Activated CD4-positive, alpha-beta T cell treated with anti-CD3 and anti-CD28 coated beads, Interleukin-2, Interleukin-6, amounts not matched to agents 100 ng/mL and 50 ng/mL, durations not matched to agents 16 hours and 8 hours (primary cell): ENCODE measurements around the gene VPS13D.

ENCODE experiments used
- DNase-seq: peaks from one replicate; pipeline ENCODE4 v3.0.0-alpha.2; 2020

Gene VPS13D

DNA sequence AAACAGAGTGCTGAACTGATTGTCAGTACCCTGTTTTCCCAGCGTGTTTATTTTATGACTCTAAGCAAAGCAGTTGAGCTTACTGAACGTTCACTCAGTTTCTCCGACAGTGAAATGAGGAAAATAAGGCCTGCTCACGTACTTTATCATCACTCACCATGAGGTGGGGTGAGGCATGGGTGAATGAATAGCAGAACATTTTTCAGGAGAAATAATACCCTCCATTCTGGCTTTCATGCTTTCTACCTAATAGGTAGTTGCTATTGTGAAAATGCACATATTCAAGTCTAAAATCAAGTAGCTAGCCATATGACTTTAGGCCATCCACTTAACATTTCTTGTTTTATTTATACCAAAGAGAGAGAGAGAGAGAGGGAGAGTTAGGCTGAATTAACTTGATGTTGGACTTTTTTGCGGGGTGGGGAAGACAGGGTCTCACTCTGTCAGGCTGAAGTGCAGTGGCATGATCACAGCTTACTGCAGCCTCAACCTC is 178.2 kb downstream of the VPS13D start:
- no peak for DNase-seq

DNA sequence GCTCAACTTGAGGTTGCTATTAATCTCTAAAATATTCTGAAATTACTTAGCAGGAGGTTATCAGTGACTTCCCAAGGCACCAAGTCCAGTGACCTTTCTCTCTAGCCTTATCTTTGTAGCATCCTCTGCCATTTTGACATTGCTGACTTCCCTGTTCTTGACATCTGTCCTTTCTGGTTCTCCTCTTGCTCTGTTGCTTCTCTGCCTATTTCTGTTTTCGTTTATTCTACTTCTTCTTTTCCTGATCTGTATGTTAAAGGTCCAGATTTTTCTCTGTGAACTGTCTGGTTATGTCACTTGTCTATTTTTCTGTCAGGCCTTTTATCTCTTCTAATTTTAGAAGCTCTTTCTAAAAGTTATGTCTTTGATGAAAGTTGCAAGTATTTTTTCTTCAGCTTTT is 178.8 kb downstream of the VPS13D start:
- DNase-seq = no peak

DNA sequence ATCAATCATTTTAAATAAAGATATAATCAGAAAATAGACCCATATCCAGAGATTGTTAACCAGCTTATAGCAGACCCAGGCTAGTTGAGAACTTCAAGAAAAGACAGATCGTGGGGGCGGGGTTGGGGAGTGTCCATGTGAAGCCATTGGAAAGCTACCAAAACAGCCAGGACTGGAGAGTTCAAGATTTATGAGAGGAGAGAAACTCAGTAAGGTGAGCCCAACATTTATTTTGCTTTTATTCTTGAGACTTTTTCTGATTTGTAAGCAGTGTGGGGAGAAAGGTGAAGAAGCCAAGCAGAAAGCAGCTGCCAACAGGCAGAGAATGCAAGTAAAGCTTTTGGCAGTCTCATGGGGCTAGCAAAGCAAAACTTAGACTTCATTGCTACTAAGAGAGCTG is 179.9 kb downstream of the VPS13D start:
- DNase-seq = no peak

DNA sequence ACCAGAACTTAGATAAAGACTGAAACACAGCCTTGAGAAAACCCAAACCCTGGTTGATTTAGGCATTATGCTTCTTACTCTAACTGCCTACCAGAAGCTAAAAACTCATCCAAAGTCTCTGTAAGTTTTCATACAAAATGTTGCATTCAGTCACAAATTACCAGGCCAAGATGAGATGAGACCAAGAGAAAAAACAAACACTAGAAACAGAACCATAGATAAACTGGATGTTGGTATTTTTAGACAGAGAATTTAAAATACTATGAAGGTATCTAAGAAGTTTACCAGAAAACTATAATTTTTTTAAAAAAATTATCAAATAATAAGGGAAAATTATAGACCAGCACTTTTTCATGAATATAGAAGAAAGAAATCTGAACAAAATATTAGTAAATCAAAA is 180.5 kb downstream of the VPS13D start:
- DNase-seq = no peak

DNA sequence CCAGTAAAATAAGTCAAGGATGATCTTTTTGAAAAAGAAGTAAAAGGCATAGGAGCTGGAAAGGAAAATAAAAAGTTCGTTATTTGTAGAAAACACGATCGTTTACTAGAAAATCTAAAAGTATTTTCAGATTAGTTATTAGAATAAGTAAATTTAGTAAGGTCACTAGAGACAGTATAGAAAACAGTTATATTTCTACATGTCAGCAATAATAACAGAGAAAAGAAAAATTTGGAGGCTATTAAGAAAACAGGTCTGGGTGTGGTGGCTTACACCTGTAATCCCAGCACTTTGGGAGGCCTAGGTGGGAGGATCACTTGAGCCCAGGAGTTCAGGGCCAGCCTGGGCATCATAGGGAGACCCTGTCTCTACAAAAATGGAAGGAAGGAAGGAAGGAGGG is 181.3 kb downstream of the VPS13D start:
- no peak for DNase-seq

DNA sequence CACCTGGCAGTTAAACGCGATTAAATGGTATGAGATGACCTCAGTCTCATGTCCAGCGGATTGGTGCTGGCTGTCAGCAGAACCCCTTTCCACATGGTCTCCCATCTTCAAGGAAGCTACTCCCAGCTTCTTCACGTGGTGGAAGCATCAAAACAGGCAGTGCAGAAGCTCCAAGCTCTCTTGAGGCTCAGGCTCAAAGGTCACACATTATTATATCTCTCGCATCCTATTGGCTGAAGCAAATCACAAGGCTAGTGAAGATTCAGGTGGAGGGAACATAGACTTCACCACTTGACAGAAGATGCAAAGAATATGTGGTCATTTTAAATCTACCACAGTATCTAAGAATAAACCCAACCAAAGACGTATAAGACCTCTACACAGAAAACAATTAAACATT is 181.9 kb downstream of the VPS13D start:
- no peak for DNase-seq

DNA sequence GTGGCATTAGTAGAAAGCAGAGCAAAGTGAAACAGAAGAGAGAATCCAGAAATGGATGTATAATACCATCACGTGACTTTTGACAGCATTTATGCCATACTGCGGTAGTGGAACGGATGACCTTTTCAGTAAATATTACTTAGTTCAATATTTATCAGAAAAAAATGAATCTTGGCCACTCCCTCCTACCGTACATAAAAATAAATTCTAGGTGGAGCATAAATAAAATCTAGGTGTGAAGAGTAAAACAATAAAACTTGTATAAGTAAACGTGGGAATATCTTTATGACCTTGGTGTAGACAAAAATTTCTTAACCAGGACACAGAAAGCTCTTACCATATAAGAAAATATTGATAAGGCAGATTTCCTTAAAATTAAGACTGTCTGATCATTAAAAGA is 182.6 kb downstream of the VPS13D start:
- no peak for DNase-seq

DNA sequence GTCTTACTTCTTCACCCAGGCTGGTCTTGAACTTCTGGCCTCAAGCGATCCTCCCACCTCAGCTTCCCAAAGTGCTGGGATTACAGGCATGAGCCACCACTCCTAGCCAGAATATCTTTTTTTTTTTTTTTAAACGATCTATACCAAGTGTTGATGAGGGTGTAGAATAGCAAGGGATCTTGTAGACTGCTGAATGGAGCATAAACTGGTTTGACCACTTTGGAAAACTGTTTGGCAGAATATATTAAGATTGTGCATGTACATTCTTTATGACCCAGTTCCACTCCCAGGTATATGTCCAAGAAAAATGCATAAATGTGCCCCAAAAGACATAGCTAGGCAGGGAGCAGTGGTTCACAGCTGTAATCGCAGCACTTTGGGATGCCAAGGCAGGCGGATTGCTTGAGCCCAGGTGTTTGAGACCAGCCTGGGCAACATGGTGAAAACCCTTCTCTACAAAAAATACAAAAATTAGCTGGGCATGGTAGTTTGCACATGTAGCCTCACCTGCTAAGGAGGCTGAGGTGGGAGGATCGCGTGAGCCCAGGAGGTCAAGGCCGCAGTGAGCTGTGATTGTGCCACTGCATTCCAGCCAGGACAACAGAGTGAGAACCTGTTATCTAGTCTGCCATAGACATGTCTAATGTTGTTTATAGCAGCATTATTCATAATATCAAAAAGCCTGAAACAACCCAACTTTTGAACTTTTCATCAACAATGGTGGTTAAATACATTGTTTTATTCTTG is 184.0 kb downstream of the VPS13D start:
- DNase-seq = no peak

DNA sequence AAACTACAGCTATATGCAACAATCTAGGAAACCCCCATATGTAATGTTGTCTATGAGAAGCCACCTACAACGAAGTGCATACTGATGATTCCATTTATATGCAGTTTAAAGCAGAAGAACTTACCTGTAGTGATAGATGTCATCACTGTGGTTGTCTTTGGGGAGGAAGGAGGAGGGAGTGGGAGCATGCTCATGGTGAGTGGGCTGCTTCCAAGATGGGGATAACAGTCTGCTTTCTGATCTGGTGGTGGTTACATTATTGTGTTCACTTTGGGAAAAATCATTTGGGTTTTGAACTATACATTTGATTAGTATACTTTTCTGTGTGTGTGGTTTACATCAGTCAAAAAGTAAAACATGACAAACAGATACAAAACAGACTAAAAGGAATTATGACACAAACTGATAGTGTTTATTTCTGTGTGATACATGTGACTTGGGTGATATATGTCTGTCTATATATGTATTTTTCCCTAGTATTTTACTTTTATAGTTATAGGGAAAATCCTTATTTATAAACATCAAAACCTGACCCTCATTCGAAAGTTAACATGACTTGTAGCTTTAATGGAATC is 184.7 kb downstream of the VPS13D start:
- DNase-seq = no peak

DNA sequence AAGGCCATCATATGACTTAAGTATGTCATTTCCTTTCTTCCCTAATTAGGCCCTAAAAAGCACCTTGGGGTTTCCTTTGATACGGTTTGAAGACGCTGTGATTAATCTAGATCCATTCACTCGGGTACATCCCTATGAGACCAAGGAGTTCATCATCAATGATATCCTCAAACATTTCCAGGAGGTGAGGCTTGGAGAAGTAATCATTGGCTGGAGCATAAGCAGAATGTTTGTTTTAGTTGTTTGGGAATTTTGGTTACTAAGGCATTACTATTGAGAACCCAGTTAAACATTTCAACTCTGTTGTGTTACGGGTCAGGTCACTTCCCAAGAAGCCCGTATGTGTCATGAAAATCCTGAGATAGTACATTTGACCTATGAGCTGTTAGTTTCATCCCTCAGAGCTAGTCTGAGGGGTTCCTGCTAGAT is 185.2 kb downstream of the VPS13D start:
- DNase-seq = no peak

DNA sequence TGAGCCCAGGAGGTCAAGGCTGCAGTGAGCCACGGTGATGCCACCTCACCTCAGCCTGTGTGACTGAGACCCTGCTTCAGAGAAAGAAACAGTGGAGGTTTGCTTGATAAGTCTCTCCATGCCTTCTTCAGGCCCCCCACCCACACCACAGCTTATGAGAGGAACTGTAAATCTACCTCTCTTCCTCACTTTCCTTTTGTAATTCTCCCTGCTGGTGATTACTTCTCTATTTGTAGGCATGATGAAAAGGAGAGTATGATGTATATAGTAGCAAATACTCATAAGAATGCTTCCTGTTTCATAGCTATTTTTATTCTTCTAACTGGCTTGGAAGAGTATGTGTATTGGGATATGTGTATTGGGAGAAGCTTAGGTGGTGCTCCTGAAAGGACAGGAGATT is 186.3 kb downstream of the VPS13D start:
- no peak for DNase-seq

DNA sequence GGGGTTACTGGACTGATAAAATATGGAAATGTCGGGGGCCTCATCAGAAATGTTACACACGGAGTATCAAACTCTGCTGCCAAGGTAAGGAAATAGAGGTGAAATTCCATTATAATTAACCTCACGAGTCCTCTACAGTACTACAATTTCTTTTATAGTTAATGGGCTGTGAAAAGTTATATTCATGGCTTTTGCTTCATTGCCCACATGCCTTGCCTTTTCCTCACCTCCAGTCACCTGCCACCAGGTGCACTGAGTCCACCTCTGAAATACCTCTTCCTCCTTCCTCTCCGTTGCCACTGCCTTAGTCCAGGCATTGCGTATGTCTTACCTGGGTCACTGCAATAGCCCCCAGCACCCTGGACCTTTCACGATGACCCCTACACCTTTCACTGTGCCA is 186.9 kb downstream of the VPS13D start:
- no peak for DNase-seq

DNA sequence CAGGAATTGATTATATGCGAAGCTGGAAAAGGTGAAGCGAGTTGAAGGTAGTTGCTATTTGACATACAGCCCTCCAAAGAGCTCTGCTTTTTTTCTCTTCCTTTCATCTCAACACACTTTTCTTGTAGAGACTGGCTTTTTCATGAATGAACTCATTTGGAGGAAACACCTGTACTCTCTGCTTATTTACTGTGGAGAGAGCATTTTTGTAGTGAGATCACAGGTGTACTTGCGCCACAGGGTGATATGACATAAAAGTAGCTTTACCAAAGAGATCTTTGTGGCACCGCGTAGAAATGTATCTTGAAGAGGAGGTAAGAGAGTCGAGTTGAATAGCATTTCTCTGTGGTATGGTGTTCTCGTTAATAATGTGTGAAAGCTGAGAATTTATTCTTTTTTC is 187.6 kb downstream of the VPS13D start:
- DNase-seq = no peak

DNA sequence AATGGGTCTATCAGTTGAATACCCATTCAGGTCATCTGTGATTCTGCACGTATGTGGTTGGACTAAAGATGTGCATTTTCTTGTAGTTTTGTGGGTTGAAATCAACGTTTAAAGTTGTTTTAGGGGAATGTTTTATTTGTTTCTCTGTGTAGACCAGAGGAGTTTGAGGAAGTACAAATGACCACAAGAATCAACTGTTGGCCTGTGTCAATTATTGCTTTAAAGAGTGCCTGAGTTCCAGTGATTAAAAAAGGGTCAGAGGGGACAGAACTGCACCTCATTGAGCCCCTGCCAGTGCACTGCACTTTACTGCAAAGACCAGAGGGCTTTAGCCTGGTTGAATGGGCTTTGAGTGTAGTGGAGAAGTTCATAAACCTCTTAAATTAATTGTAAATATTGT is 190.3 kb downstream of the VPS13D start:
- no peak for DNase-seq

DNA sequence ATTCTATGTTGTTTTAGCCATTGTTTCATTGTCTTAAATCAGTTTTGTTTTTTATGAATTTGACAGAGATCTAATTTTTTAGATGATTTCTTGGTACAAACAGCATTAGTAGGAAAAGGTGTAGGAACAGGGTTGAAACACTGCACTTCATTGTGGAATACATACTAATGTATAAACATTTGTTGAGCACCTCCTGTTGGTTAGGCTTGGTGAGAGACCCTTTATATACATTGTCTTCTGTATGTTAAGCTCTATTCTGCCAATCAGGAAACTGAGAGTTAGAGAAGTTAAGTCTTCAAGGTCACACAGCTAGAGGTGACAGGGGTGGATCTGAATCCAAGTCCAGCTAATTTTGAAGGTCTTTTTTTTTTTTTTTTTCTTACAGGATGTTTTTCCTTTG is 192.7 kb downstream of the VPS13D start:
- DNase-seq = no peak

DNA sequence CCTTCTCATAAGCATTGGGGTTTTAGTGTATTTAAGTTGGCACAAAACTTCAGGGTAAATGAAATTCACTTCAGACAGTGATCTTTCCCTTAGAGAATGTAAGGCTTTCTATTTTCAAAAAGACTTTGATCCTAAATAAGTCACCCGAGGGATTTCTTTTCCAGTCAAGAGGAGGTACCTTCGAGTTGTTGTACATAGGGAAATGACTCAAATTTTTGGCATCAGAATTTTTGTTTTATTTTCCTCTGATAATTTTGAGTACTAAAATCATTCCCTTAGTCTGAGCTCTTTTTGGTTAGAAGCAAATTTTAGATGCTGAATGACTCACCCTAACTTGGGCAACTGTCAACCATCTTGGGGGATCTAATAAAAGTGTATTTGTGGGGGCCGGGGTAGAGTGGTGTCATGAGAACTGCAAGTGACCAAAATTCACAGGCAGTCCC is 194.3 kb downstream of the VPS13D start:
- no peak for DNase-seq

DNA sequence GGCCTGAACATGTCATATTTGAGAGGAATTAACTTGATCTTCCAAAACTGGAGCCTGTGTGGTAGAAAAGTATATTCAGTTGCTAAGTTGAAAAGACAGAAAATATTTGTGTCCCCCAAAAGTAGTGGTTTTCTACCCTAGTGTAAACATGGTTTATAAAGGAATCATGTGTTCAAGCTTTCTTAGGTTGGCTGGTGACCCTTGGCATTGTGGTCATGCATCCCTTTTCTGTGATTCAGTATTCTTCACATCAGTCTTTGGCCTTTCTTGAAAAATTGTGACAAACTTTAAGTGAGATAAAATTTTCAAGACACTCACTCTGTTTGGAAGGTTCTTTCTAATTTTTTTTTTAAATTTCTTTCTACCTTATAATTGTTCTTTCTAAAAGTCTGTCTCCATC is 195.0 kb downstream of the VPS13D start:
- DNase-seq = no peak

DNA sequence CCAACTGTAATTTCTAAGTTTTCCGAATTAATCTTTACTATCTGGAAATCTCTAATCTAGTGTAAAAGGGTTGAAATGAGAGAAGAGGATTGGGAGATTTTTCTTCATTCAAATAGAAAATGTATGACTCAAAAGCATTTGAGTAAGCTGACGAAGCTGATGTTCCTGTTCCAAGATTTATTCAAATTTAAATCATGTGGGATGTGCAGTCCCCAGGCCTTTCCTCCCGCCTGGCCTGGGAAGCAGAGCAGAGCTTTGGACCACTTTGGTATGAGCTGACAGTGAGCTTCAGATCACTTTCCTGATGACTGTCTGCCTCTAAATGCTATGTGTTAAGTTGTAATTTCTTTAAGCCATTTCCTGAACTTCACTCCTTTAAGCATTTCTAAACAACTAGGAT is 196.2 kb downstream of the VPS13D start:
- no peak for DNase-seq

DNA sequence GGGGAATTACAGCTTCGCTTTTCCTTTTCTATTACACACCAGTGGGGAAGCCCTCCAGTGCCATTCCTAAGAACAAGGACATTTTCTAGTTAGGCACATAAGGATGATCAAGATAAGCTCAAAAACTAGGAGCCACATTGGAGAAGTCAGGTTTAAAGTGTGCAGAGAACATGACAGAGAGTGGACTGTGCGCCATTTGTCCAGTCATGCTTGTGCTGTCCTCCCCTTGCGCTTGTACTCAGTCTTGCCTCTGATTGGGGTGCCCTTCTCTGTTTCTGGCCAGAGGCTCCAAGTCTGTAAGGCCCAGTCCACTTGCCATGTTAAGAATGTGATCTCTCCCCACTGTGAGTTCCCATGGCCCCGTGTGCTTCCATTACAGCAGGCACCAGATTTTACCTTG is 198.5 kb downstream of the VPS13D start:
- DNase-seq = no peak

DNA sequence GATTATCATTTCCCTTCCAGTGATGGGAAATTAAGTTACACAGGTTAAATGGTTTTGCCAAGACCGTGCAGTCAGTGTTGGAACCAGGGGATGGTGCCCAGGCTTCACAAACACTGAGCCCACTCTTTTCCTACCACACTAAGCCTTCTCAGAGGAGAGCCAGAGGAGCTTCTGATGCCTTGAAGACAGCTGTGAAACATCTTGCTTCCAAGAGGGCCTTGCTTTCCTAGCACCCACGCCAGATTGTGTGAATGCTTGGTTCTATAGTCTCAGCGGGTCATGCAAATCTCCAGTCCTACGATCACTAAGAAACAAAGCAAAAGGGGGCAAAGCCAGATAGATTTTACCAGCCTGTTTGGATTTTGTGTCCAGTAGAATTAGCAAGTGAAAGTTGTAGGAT is 200.7 kb downstream of the VPS13D start:
- DNase-seq = no peak

DNA sequence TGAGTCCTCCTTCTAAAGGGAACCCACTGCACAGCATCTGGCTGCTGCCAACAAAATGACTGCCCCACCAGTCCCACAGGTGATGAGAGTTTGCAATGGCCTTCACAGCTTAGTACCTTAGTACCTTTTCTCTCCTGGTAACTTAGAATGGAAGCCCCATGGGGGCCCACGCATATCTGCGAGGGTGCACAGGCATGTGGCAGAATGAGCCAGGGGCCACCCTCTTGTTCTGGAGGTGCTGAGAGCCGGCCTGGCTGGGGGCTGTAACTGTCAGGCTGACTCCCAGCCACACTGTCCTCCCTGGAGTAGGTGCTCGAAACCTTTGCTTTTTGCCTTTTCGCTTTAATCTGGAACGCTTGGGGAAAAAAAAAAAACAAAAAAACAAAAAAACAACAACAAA is 203.1 kb downstream of the VPS13D start:
- no peak for DNase-seq

DNA sequence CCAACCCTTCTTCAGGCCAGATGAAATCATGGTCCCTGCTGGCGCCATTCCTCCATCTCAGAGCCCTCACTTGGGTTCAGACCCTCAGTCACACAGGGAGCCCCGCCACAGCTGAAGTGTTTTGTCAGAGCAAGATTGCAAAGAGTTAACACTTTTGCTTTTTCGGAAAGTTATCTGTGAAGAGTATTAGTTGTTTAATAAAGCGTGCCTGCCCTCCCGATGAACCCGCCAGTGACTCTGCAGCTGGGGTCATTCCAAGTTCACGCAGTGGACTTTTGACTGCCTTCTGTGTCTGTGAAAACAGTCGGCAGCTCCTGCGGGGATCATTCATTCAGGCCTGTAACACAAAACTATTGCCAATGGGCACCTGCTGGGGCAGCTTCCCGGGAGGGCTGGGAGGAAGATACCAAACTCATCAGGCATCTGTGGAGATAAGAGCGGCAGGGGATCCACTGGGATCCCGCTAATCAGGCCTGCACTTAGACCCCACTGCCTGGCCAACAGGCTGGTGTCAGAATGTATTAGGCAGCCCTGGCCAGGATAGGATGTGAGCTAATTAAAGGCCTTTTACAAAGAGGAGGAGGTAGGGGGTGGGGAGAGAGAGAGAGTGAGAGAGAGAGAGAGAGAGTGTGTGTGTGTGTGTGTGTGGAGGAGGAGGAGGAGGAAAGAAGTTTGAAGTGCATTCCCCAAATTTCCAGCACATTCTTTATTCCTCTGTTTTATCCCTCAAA is 203.7 kb downstream of the VPS13D start:
- no peak for DNase-seq

DNA sequence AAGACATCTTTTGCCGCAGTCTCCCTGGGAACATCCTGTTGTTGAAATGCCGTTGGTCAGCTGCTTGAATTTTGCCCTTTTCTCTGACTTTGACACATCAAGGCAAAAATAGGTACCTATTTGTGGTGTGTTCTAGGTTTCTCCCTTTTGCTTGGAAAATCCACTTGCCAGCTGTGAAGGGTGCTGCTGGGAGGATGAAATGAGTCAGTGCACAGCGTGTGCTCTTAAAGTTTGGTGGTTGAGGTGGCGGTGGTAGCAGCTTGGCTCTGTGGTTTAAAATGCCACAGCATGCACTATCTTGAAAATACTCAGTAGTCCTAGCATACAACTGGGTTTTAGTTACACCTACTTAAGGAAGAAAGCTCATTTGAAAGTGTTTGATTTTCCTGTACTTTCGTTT is 204.3 kb downstream of the VPS13D start:
- peak; percentile 90 for DNase-seq

DNA sequence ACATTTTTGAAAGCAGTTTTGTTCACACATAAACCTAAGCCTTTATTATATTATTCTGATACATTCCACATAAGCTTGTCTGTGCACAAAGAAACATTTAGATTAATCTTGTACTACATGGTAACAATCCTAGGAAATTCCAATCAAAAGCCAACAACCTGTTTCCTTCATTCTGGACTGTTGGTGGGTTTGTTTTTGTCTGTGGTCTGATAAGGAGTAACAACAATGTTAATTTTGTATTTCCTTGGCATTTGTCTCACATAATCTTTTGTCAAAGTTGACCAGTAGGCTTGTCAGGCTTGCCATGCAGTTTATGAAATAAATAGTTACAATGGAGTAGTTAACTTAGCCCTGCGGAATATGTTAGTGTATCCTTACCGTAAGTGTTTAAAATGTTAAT is 204.9 kb downstream of the VPS13D start:
- no peak for DNase-seq
